ENCODE data around the gene GIT1. TPM values are rescaled to one million over a fixed set of nuclear protein-coding genes. Genes with fewer than 3 reads are reported as not detected.

GIT1 gene
- total RNA-seq, 1 donor from 2014 or later: 64.8 TPM

DNA sequence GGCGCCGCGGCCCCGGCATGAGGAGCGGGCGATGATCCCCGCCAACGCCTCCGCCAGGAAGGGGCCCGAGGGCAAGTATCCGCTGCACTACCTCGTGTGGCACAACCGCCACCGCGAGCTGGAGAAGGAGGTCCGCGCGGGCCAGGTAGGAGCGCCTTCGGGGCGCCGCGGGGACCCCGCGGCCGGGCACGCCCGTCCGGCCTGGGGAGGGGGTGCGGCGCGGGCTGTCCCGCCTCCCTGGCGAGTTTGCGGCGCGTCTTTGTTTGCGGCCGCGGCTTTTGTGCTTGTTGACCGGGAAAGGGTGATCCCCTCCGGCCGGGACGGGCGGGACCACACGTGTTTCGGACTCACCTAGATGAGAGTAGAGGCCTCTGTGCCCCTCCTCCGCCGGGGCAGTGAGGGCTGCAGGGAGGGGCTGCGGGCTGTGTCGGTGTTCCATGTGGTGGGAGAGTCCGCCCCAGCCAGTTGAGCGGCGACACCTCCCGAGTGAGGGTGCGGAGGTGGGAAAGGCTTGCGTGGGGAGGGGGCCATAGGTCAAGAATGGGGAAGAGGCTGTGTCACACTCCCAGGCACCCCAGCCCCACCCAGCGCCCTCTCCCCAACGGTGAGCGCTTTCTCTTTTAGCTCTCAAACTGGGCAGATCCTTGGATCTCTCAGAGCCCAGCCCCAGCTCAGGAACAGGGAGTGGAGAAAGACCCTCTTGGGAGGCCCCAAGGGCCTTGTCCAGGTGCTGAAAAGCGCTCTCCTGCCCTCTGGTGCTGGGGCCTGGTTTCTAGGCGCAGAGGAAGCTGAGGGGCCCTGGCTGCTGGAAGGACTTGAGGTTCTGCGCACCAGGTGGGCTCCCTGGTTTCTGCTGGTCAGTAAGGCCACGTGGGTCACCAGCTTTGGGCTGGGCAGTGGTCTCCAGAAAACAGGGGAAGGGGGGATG is 4.4 kb upstream of the GIT1 start:
- no peaks in the 10 kb centered on the region for H3K36me3 ChIP-seq
- intact Hi-C loops (cut with DNase I): no loop called here
- H3K4me3 ChIP-seq: peak overlapping the region; percentile 60
- H3K9me3 ChIP-seq: no peaks in the 10 kb centered on the region
- no peaks in the 10 kb centered on the region for H3K27me3 ChIP-seq
- DNase-seq (peak; percentile 69), ATAC-seq (no peak)
- TF ChIP-seq CTCF (IDR thresholded peaks at IDR 0.05): no peak
- H3K4me1 ChIP-seq: peaks cover 38% of the 10 kb centered on the region
- H3K27ac ChIP-seq: no peak overlapping the region

- intact Hi-C loops (cut with DNase I): no loop called here
- Histone ChIP-seq H3K9me3 (no peaks in the 10 kb centered on the region), H3K27ac (peak within 1 kb of the TSS; percentile 61), H3K27me3 (no peaks in the 10 kb centered on the region), H3K4me3 (peak within 1 kb of the TSS; percentile 60), H3K4me1 (peaks cover 42% of the 10 kb centered on the region), H3K36me3 (no peaks in the 10 kb centered on the region)
- TF ChIP-seq CTCF (IDR thresholded peaks at IDR 0.05): no peak
- DNase-seq (peak; percentile 73), ATAC-seq (no peak)
Observed at GRCh38 chr17:29592850-29593551, 3.6 kb upstream of the GIT1 start, which contains the start of gene ANKRD13B. TSS of gene ANKRD13B (plus strand) at chr17:29593132. CDS start at chr17:29593622, 490 bp downstream.

GRCh38 chr17:29591737-29592608 is 2.5 kb upstream of the GIT1 start:
- peak; percentile 93 for DNase-seq
- peak; percentile 98 for TF ChIP-seq CTCF (IDR thresholded peaks at IDR 0.05)
- Histone ChIP-seq H3K36me3 (no peaks in the 10 kb centered on the region), H3K4me1 (peaks cover 52% of the 10 kb centered on the region), H3K27me3 (no peaks in the 10 kb centered on the region), H3K9me3 (no peaks in the 10 kb centered on the region), H3K4me3 (peak overlapping the region; percentile 60), H3K27ac (peak overlapping the region; percentile 61)
- ATAC-seq: peak; percentile 80
- intact Hi-C loops (cut with DNase I): no loop called here

- H3K36me3 ChIP-seq: no peaks in the 10 kb centered on the region
- H3K27ac ChIP-seq: peak overlapping the region; percentile 61
- no peak for TF ChIP-seq CTCF (IDR thresholded peaks at IDR 0.05)
- intact Hi-C loops (cut with DNase I): no loop called here
- H3K9me3 ChIP-seq: no peaks in the 10 kb centered on the region
- H3K27me3 ChIP-seq: no peaks in the 10 kb centered on the region
- ATAC-seq (no peak), DNase-seq (peak; percentile 76)
- H3K4me1 ChIP-seq: peaks cover 58% of the 10 kb centered on the region
- H3K4me3 ChIP-seq: peak overlapping the region; percentile 60
Observed at GRCh38 chr17:29591146-29591736, 1.8 kb upstream of the GIT1 start.

Data from upper lobe of right lung (tissue), 1 donor.